Raji (cell line): ENCODE results near the gene AUTS2.

ENCODE experiments used
- POLR2A ChIP-seq: IDR thresholded peaks from 2 replicates; pipeline ENCODE4 v1.6.1; 2011; ENCODE audit warnings: low read depth, low read length, control low read depth; ENCODE audit not compliant: insufficient read depth

Gene AUTS2

DNA sequence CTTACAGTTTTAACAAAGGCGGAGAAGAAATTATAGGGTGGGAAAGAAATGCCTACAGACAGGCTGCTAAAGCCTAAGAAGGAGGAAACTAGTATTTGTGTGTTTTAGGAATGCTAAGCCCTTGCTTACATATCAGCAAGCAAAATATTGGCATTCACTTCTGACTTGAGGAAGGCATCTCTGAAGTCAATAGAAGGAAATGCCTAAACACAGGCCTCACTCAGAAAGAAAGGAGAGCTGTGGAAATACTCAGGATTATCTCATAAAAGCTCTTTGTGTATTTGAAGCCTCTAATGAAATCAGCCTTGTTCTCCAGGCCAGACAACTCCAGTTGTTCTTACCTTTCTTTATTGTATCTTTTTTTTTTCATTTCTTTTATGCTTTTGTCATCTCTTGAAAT, 158.0 kb downstream of the AUTS2 start:
- no peak for TF ChIP-seq POLR2A

DNA sequence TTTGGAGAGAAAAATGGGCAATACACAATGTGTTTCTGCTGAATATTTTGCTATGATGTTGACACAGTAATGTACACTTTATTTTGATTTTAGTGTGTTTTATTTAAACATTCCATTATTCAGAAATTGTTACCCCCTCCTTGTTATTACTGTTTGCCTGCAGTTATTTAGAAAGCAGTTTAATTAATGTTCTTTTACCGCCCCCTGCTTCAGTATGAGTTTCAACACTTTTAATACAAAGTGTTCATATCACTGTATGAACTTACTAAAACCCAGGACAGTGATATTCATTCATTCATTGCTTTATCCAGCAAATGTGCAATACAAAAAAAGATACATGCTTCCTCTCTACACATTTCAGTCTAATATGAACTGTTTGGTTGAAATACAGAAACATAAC, 159.3 kb downstream of the AUTS2 start:
- TF ChIP-seq POLR2A = no peak

DNA sequence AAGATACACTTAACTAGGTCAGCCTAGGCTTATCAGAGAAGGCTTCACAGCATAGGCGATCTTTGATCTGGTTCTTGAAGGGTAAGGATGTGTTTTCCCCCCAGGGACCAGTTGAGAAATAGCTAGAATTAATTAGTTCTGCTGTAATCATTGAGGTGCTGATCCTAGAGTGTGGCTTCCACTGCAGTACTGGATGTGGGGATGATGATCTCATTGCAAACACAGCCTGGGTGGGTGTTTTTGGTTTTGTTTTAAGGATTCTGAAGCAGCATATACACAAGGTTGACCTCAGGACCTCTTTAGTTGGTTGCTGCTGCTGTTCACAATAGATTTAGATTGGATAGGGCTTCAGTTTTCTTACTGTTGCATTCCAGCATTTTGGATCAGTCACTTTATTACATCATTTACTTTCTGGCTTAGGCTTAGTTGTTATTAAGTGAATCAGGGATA, 159.7 kb downstream of the AUTS2 start:
- TF ChIP-seq POLR2A = no peak

DNA sequence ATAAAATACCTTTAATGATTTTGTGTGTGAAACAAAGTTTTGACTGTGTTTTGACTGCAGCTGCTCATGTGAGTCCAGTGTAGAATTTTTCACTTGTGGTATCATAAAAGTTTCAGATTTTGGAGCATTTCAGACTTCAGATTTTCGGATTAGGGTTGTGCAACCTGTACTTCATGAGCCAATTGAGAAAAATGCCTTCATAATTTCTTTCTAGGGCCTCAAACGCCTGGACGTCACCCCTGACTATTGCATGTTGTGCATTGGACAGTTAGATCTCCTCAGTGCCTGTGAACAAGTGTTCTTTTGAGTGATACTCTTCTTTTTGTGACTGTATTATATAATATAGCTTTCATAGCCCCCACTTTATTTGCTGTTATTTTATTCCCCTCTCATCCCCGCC, 161.1 kb downstream of the AUTS2 start:
- no peak for TF ChIP-seq POLR2A

DNA sequence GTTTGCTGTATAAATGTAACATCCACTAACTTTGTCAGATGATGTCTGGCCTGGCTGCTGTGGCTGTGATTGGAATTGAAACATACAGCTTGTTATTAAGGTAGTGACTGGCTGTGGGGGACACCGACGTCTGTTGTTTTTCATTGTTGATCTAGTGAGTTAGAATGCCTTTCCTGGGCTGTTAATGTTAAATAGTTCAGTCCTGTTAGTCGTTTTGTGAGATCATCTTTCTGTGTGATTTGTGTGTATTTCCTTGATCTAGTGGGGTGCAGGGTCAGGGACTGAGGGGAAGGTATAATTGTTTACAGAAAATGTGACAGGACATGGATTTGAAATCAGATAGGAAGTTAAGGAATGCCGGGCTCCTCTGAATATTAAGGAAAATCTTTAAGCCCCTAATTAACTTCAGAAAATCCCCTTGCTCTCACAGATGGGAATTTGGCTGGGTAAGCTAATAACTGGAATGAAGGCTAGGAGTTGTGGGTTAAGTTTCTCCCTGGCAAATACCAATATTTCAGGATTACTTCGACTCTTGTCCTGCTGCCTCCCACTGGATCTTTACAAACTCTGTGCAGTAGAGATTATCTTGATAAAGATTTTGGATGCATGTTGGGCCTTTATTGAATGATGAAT, 163.1 kb downstream of the AUTS2 start:
- no peak for TF ChIP-seq POLR2A

DNA sequence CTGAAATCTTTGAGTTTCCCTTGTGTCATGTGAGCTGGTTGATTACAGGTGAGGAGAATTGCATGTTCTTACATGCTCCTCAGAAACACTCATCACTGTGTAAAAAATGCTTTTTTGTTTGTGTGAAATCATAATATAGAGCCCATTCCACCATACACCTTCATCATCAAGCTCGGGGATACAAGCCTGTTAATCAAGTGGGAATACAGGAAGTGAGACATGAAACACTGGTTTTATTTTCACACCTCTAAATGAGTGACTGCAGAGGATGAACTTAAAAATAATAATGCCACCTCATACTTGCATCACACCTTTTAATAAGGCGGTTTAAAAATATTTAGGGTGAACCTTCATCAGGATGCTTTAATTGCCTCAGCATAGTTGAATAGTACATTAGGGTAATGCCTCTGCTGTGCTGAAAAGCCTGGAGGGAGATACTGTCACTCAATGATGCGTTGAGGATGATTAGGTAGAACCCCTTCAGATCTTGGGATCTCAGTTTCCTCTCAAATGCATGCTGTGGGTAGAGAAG, 164.6 kb downstream of the AUTS2 start:
- TF ChIP-seq POLR2A = no peak

DNA sequence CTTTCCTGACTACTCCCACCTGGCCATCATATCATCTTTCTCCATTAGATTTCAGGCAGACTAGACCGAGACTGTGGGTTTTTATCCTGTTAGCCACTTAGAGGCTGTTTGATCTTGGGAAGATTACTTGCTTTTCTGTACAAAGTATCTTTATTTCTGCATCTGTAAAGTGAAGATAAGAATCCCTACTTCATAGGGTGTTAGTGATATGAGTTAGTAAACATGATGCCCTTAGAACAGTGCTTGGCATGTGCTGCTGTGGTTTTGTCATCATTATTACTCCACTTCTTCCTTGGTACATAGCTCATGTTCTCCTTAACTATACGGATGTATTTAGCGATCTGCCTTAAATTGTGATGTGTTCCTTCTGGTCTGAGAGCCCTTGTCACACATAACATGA, 165.2 kb downstream of the AUTS2 start:
- TF ChIP-seq POLR2A = no peak

DNA sequence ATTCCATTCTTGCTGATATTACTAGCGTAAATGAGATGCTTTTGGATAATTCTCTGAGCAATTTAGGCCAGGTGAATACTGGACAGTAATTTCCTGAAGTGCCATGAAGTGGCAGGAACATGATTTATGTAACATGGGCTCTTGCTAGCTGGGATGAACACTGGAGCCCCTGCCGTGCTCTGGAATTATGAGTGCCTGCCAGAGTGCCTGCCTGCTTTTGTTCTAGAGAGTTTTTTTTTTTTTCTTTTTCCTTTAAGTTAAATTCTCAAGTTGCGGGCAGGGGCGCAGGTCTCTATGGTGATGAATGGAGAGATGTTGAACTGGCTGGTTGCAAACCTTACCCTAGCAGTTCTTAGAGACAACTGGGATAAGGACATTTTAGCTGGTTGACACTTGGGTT, 165.9 kb downstream of the AUTS2 start:
- no peak for TF ChIP-seq POLR2A

DNA sequence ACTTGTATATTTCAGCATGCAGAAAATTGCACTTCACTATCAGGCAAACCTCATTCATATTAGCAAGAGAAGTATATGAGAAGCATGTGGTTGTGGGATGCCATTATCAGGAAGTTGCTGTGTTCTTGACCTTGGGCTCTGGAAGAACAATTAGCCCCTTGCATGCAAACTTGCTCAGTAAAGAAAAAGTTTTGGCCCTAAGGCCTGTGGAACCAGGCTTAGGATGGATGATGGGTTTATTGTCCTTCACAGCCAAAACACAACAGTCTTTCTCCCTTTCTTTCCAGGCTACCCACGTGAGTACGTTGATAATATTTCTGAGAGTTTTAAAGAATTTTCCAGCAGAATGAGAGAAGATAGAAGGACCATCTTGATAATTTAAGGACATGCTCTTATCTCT, 166.4 kb downstream of the AUTS2 start:
- TF ChIP-seq POLR2A = no peak

DNA sequence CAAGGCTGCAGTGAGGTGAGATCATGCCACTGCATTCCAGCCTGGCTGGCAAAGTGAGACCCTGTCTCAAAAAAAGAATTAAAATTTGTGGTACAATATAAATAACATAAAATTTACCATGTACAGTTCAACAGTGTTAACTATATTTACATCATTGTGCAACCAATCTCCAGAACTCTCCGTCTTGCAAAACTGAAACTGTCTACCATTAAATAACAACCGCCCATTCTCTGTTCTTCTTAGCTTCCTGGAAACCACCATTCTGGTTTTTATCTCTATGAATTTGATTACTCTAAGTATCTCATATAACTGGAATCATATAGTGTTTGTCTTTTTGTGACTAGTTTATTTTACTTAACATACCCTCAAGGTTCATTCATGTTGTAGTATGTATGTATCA, 167.6 kb downstream of the AUTS2 start:
- no peak for TF ChIP-seq POLR2A

DNA sequence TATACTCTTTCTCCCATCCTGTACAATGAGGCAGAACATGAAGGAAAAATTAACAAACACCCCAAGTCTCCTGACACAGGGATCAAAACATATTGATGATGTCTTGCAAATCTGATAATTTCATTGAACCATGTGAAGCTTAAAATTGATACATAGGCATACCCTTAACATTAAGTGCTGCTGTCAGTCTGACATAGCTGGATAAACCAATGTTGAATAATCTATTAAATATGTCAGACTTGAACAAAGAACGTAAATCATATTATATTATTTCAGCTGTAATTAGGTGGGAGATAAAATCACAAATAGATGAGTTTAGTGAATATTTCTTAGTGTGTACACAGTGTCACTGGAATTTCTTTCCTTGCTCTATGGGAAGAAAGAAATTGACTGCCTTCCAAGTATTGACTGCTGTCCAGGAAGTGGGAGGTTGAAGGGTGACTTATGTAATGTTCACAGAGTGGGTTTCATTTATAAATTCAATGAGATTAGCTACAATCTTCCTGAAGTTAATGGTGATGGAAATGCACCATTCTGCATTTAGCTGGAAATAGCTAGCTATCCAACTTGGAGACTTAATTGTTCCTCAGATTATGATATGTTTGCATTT, 170.8 kb downstream of the AUTS2 start:
- TF ChIP-seq POLR2A = no peak

DNA sequence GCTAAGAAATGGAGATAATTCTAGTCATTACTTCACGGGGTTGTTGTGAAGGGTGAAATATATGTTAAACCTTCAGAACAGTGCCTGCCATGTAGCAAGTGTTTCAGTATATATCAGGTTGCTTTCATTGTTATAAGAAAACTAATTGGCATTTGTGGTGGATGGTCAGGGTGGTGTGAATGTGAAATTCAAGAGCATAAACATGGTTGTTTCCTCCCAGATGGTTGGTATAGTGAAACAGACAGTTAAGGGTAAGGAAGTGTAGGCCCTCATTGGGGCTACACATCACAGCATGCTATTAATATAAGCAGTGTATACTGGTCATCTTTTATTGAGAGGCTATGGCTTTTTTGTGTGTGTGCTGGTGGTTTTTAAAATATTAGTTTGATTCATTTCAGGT, 171.6 kb downstream of the AUTS2 start:
- TF ChIP-seq POLR2A = no peak

DNA sequence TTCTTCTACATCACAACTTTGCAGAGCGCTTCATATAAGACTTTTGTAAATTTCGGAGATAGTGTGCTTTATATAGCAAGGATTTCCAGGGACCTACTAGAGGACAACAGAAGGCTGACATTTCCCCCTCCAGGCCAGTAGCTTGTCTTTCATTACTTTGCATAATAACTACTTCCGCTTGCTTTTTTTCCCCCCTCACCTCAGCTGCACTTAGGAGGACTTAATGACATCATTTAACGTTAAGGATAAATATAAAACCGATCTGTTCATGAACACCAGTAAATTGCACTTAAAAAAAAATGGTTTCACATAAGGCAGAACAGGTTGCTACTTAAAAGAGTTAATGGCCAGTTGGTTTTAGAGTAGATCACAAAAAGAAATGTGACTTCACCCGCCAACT, 172.3 kb downstream of the AUTS2 start:
- TF ChIP-seq POLR2A = no peak

DNA sequence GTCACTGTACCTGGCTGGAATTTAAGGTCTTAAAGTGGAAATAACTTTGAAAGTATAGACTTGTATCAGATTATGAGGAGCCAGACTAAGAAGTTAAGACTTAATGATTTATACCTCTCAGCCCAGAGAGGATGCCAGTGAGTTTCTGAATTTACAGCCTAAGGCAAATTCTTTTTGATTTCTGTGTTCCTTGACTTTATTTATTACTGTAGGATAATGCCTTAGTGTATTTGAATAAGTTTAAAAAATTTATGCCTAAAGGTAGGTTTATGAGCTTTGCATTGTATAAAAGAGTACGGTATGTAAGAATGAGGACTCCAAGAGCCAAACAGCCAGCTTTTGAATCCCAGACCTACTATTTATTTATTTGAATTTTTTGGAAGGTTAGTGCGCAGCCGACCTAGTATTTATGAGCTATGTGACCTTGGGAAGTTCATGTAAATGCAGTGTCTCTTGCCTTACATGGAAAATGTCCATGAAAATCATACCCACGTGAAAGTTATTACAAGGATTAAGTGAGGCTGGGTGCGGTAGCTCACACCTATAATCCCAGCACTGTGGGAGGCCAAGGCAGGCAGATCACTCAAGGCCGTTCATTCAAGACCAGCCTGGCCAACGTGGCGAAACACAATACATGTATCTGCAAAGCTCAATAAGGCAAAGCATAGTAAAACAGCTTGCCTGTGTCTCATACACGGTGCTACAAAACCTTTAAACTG, 174.6 kb downstream of the AUTS2 start:
- no peak for TF ChIP-seq POLR2A

DNA sequence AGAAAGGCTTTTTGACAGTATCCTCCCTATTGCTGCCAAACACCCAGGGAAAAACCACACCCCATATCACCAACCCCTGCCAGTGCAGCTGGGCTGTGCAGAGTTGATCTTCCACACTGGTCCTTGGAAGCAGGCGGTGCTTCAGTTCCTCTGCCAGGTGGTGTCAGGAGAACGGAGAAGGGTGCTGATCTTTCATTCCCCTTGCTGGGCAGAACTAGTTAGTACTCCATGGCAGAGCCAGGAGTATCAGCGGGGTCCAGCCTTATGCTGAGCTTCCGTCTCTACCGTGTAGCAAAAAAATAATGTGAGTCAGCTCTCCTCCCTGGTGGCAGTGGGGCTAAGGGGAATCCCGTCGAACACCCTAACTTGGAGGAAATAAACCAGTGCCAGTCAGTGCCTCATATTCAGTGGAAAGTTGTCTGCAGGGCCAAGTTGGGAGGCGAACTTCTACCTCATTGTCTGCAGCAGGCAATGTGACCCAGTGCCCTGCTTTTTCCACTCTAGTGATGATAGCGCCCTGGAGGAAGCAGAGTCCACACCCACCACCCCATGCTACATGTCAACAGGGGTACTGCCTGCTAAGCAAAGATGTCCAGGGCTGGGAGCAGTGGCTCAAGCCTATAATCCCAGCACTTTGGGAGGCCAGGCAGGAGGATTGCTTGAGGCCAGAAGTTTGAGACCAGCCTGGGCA, 175.4 kb downstream of the AUTS2 start:
- TF ChIP-seq POLR2A = no peak
